A673 (cell line): Measurements from ENCODE around the gene SMYD3.

Experiments used
- EZH2 ChIP-seq: fragments of 200-600 bp; sonication (generic); IDR thresholded peaks from 2 replicates; pipeline ENCODE4 v1.6.1; 2017; ENCODE audit warnings: borderline replicate concordance, low read depth, mild to moderate bottlenecking, mixed read lengths, antibody characterized with exemption, low read length; ENCODE audit not compliant: poor library complexity, severe bottlenecking
- TF ChIP-seq, protein P1 (sequence below): fragments of 300-800, 200-600 bp; sonication (generic); conservative IDR thresholded peaks from 2 replicates; pipeline ENCODE4 v1.5.1; 2017; ENCODE audit warnings: low read depth, mild to moderate bottlenecking, antibody characterized with exemption, low read length, moderate library complexity, mixed read lengths

DNA sequence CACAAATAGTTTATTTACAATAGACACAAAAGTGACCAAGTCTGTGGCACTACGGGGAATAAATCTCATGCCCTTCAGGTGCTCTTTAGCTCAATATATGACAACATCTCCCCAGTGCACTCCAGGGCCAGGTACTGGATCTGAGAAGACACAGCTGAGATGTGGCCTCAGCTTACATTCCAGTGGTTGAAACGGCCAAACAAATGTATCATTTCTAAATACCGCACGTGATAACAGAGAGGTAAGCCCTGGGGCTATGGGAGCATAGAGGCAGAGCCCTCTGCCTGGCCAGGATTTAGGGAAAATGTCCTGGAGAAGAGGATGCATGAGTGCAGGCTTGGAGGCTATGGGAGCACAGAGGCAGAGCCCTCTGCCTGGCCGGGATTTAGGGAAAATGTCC is 630.5 kb downstream of the SMYD3 start:
- TF ChIP-seq, protein P1, sequence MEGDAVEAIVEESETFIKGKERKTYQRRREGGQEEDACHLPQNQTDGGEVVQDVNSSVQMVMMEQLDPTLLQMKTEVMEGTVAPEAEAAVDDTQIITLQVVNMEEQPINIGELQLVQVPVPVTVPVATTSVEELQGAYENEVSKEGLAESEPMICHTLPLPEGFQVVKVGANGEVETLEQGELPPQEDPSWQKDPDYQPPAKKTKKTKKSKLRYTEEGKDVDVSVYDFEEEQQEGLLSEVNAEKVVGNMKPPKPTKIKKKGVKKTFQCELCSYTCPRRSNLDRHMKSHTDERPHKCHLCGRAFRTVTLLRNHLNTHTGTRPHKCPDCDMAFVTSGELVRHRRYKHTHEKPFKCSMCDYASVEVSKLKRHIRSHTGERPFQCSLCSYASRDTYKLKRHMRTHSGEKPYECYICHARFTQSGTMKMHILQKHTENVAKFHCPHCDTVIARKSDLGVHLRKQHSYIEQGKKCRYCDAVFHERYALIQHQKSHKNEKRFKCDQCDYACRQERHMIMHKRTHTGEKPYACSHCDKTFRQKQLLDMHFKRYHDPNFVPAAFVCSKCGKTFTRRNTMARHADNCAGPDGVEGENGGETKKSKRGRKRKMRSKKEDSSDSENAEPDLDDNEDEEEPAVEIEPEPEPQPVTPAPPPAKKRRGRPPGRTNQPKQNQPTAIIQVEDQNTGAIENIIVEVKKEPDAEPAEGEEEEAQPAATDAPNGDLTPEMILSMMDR, result no peak
- no peak for TF ChIP-seq EZH2
